ENCODE measurements around the gene CHTF18. TPM values are rescaled to one million over a fixed set of nuclear protein-coding genes. Genes with fewer than 3 reads are reported as not detected.

Gene CHTF18
- total RNA-seq, 1 donor from 2014 or later: 42.4 TPM

GRCh38 chr16:813204-813915 is 24.9 kb downstream of the CHTF18 start:
- Mint-ChIP-seq H3K4me1 (peaks cover 6% of the 10 kb centered on the region), H3K4me3 (no peak overlapping the region), H3K27me3 (peaks cover 24% of the 10 kb centered on the region), H3K27ac (no peak overlapping the region), H3K36me3 (ENCODE audit: low read depth) (no peaks in the 10 kb centered on the region), H3K9me3 (no peaks in the 10 kb centered on the region)
- ATAC-seq (ENCODE audit: low read depth) (peak; percentile 83), DNase-seq (peak; percentile 50)
- intact Hi-C loops (cut with micrococcal nuclease): loop anchor here (1.0 to 2.0 kb wide), 2 partner anchors 289 to 381 kb away; no protein-coding TSS in a partner anchor
- ChIA-PET CTCF (no interaction called here), POLR2A (no interaction called here)
- TF ChIP-seq CTCF (IDR thresholded peaks at IDR 0.05): no peak

GRCh38 chr16:813916-814412 is 25.5 kb downstream of the CHTF18 start:
- ATAC-seq (ENCODE audit: low read depth) (no peak), DNase-seq (no peak)
- intact Hi-C loops (cut with micrococcal nuclease): loop anchor here (1.0 to 2.0 kb wide), 2 partner anchors 288 to 381 kb away; no protein-coding TSS in a partner anchor
- Mint-ChIP-seq H3K27ac (no peak overlapping the region), H3K27me3 (peaks cover 24% of the 10 kb centered on the region), H3K9me3 (no peaks in the 10 kb centered on the region), H3K4me1 (peaks cover 2% of the 10 kb centered on the region), H3K36me3 (ENCODE audit: low read depth) (no peaks in the 10 kb centered on the region), H3K4me3 (no peak overlapping the region)
- no peak for TF ChIP-seq CTCF (IDR thresholded peaks at IDR 0.05)
- POLR2A ChIA-PET: no interaction called here
- CTCF ChIA-PET: no interaction called here

DNA sequence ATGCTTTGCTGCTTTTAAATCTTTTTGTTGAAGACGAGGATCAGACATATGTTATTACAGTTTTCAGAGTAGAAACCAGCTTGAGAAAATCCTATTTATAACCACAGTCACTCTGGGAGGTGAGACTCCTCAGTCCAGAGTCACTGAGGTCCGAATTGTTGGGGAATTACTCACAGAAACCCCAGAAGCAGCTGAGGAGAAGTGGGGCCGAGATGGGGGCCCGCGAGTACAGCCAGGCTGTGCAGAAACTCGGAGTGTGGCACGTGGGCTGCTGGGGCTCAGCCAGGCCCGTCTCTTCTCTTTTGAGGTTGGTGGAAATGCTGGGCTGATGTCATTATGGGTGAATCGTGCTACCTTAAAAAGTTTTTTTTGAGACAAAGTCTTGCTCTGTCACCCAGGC is 26.6 kb downstream of the CHTF18 start:
- Mint-ChIP-seq H3K4me1 (peaks cover 8% of the 10 kb centered on the region), H3K4me3 (no peak overlapping the region), H3K9me3 (no peaks in the 10 kb centered on the region), H3K36me3 (ENCODE audit: low read depth) (no peaks in the 10 kb centered on the region), H3K27me3 (peaks cover 20% of the 10 kb centered on the region), H3K27ac (no peak overlapping the region)
- ATAC-seq (ENCODE audit: low read depth) (no peak), DNase-seq (no peak)
- intact Hi-C loops (cut with micrococcal nuclease): loop anchor here (5.0 kb wide), 1 partner anchor 62 kb away; no protein-coding TSS in a partner anchor
- POLR2A ChIA-PET: no interaction called here
- CTCF ChIA-PET: no interaction called here
- no peak for TF ChIP-seq CTCF (IDR thresholded peaks at IDR 0.05)

- H3K9me3 Mint-ChIP-seq: no peaks in the 10 kb centered on the region
- no peak for TF ChIP-seq CTCF (IDR thresholded peaks at IDR 0.05)
- ChIA-PET CTCF (no interaction called here), POLR2A (no interaction called here)
- ATAC-seq (ENCODE audit: low read depth): no peak
- H3K27me3 Mint-ChIP-seq: peaks cover 22% of the 10 kb centered on the region
- no peak overlapping the region for H3K4me3 Mint-ChIP-seq
- no peak for DNase-seq
- H3K36me3 Mint-ChIP-seq (ENCODE audit: low read depth): no peaks in the 10 kb centered on the region
- intact Hi-C loops (cut with micrococcal nuclease): loop anchor here (5.0 kb wide), 1 partner anchor 61 kb away; no protein-coding TSS in a partner anchor
- H3K4me1 Mint-ChIP-seq: peaks cover 15% of the 10 kb centered on the region
- H3K27ac Mint-ChIP-seq: no peak overlapping the region
These were observed 27.4 kb downstream of the CHTF18 start for GRCh38 chr16:815861-816260.

GRCh38 chr16:817001-817906 is 28.8 kb downstream of the CHTF18 start:
- no peak for TF ChIP-seq CTCF (IDR thresholded peaks at IDR 0.05)
- H3K27me3 Mint-ChIP-seq: peaks cover 23% of the 10 kb centered on the region
- intact Hi-C loops (cut with micrococcal nuclease): loop anchor here (5.0 kb wide), 1 partner anchor 60 kb away; no protein-coding TSS in a partner anchor
- H3K4me3 Mint-ChIP-seq: no peak overlapping the region
- DNase-seq (no peak), ATAC-seq (ENCODE audit: low read depth) (no peak)
- no peaks in the 10 kb centered on the region for H3K36me3 Mint-ChIP-seq (ENCODE audit: low read depth)
- POLR2A ChIA-PET: no interaction called here
- no peaks in the 10 kb centered on the region for H3K9me3 Mint-ChIP-seq
- H3K4me1 Mint-ChIP-seq: peaks cover 16% of the 10 kb centered on the region
- H3K27ac Mint-ChIP-seq: no peak overlapping the region
- CTCF ChIA-PET: no interaction called here

Measured in activated B cell treated with CpG ODN at 0.5 μM for 24 hours (primary cell).